Muscle of arm (tissue), 14 donors: ENCODE results near the gene SARNP. TPM values are rescaled to one million over a fixed set of nuclear protein-coding genes. Genes with fewer than 3 reads are reported as not detected.
"Not testable (repeated sequence)": the region's sequence is repeated elsewhere in the genome, so short reads cannot be mapped to it uniquely, and the experiment has no call there.

Experiments
- DNase-seq: peaks from one replicate; pipeline ENCODE4 v3.0.0-alpha.2; 2013
- long read RNA-seq, 11 donors: transcript quantifications; one replicate each; lab custom pipeline, GENCODE V29; 2026
- polyA plus RNA-seq, 12 donors: library from polyadenylated mRNA; unstranded; fragments of 120-200 nt; gene quantifications; one replicate each; pipeline ENCODE4 v1.2.1, GENCODE V29; 2013; ENCODE audit not compliant: insufficient read length in 12 of 12

The SARNP gene
- 10 to 100 TPM in 11 of 12 donors, not detected in 1; 60.8 to 94.0 (median 83.5) TPM for polyA plus RNA-seq
- long read RNA-seq, donor 1, transcript SARNP-201 (11 exons, 926 nt) = major isoform, 33 of 46 reads
- long read RNA-seq, donor 1, partial matches to known transcripts = 6 of 46 reads
- long read RNA-seq, donor 1, other reads (novel, unspliced or antisense) = 0 of 46 reads
- long read RNA-seq, donor 2, transcript SARNP-201 (11 exons, 926 nt) = major isoform, 33 of 41 reads
- long read RNA-seq, donor 2, transcript SARNP-203 (10 exons, 726 nt) = minor isoform, 5 of 41 reads
- long read RNA-seq, donor 2, partial matches to known transcripts = 0 of 41 reads
- long read RNA-seq, donor 2, other reads (novel, unspliced or antisense) = 0 of 41 reads
- long read RNA-seq, donor 3, transcript SARNP-201 (11 exons, 926 nt) = major isoform, 11 of 13 reads
- long read RNA-seq, donor 3, partial matches to known transcripts = 0 of 13 reads
- long read RNA-seq, donor 3, other reads (novel, unspliced or antisense) = 0 of 13 reads
- long read RNA-seq, donor 4, transcript SARNP-201 (11 exons, 926 nt) = major isoform, 12 of 17 reads
- long read RNA-seq, donor 4, partial matches to known transcripts = 0 of 17 reads
- long read RNA-seq, donor 4, other reads (novel, unspliced or antisense) = 0 of 17 reads
- long read RNA-seq, donor 5 = 0 reads
- long read RNA-seq, donor 6, transcript SARNP-201 (11 exons, 926 nt) = major isoform, 13 of 16 reads
- long read RNA-seq, donor 6, partial matches to known transcripts = 0 of 16 reads
- long read RNA-seq, donor 6, other reads (novel, unspliced or antisense) = 0 of 16 reads
- long read RNA-seq, donor 7, transcript SARNP-201 (11 exons, 926 nt) = major isoform, 11 of 17 reads
- long read RNA-seq, donor 7, partial matches to known transcripts = 5 of 17 reads
- long read RNA-seq, donor 7, other reads (novel, unspliced or antisense) = 0 of 17 reads
- long read RNA-seq, donor 8, transcript SARNP-201 (11 exons, 926 nt) = major isoform, 32 of 34 reads
- long read RNA-seq, donor 8, partial matches to known transcripts = 0 of 34 reads
- long read RNA-seq, donor 8, other reads (novel, unspliced or antisense) = 0 of 34 reads
- long read RNA-seq, donor 9, transcript SARNP-201 (11 exons, 926 nt) = major isoform, 14 of 19 reads
- long read RNA-seq, donor 9, transcript SARNP-202 (12 exons, 1,163 nt) = minor isoform, 5 of 19 reads
- long read RNA-seq, donor 9, partial matches to known transcripts = 0 of 19 reads
- long read RNA-seq, donor 9, other reads (novel, unspliced or antisense) = 0 of 19 reads
- long read RNA-seq, donor 10, transcript SARNP-201 (11 exons, 926 nt) = major isoform, 36 of 53 reads
- long read RNA-seq, donor 10, partial matches to known transcripts = 13 of 53 reads
- long read RNA-seq, donor 10, other reads (novel, unspliced or antisense) = 0 of 53 reads
- long read RNA-seq, donor 11, transcript SARNP-201 (11 exons, 926 nt) = major isoform, 39 of 50 reads
- long read RNA-seq, donor 11, partial matches to known transcripts = 7 of 50 reads
- long read RNA-seq, donor 11, other reads (novel, unspliced or antisense) = 0 of 50 reads

DNA sequence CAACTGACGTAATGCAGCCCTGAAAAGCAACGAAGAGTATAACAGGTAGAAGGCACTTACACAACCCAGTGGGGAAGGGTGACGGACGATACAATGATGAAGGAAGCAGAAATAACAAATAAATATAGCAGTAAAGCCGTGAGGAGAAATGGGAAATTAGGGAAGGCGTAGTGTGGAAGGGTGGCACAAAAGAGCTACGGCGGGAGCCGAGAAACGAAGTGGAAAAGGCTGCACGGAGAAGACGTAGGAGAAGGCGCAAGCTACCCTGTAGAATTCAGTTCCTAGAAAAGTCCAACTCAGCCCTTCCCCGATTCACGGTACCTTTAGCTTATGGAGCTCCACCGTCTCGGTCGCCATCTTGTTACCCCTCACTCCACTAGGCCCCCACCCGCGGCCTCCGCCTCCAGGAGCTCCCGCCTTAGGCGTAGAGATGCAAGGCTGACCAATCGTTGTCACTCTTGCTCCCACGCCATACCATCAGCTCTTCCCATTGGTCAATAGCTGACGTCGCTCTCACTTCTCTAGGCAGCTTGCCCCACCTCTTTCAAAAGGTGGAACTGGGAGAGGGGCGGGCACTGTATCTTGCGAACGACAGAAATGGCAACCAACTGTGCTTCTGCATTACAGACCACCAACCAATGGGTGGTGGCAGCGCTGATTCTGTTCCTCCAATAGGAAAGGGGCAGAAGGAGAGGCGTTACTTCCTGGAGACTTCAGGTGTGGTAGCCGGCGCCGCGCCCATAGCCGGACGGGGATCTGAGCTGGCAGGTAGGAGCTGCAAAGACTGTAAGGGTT, at the start of gene SARNP, which contains the start of gene ORMDL2:
Gene SARNP, minus strand, starts transcription at position 380 of the 795 bp plus-strand sequence. Its CDS starts 23 bp downstream, at position 357.
Gene ORMDL2, plus strand, starts transcription at position 697 of the 795 bp plus-strand sequence. CDS start 959 bp downstream, outside the sequence.
- DNase-seq = peak; percentile 99

DNA sequence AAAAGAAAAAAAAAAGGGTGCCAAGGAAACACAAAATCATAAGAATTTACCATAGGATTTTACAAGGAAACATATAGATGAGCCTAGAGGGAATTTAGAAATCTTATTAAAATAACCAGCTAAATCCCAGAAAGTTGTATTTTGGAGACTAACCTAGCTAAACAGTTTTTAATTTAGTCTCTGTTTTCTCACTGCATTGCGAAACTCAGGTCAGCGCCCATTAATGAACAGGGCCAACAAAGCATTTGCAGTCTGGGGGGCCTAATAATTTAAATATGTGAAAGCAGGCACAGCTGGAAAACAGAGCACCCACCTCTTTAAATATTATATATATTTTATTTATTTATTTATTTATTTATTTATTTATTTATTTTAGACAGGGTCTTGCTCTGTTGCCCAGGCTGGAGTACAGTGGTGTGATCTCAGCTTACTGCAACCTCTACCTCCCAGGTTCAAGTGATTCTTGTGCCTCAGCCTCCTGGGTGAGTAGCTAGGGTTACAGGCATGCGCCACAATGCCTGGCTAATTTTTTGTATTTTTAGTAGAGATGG, 49.0 kb upstream of the SARNP start:
- not testable (repeated sequence) for DNase-seq

DNA sequence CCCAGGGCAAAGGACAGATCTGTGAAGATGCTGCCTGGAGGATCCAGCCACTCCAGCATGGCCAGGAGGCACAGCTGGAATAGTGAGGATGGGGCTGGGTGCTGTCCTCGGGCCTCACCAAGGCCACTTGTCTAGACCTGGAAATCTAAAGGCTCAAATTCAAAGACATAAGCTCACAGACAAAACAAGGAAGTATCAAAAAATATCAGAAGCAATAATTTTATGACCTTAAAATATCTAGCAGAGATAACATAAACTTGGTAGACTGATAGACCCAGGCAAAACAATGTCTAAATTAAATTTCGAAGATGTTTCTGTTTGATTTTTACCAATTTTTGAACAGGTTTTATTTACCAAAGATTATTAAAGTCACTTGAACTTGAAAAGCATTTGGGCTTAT, 47.8 kb upstream of the SARNP start:
- DNase-seq = no peak

GRCh38 chr12:55862931-55863330, 45.4 kb upstream of the SARNP start:
- not testable (repeated sequence) for DNase-seq

DNA sequence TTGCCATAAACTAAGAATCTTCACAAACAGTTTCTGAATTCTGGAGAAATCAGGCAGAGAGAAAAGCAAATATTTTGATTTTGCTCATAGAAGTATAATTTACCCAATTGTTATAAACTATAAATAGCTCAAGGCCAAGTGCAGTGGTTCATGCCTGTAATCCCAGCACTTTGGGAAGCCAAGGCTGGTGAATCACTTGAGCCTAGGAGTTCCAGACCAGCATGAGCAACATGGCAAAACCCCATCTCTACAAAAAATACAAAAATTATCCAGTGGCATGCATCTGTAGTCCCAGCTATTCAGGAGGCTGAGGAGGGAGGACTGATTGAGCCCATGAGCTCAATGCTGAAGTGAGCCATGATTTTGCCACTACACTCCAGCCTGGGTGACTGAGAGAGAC, 44.8 kb upstream of the SARNP start:
- DNase-seq = no peak

GRCh38 chr12:55861871-55862270, 44.3 kb upstream of the SARNP start:
- no peak for DNase-seq

DNA sequence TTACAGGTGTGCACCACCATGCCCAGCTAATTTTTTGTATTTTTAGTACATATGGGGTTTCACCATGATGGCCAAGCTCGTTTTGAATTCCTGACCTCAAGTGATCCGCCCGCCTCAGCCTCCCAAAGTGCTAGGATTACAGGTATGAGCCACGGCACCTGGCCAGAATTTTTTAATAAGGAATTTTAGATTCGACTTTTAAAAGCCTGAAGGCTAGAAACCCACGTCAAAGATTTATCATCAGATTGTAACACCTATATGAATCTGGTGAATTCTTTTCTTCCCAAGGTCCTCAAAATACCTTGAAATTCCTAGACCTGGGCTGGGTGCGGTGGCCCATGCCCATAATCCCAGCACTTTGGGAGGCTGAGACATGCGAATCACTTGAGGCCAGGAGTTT, 43.9 kb upstream of the SARNP start:
- DNase-seq = no peak

DNA sequence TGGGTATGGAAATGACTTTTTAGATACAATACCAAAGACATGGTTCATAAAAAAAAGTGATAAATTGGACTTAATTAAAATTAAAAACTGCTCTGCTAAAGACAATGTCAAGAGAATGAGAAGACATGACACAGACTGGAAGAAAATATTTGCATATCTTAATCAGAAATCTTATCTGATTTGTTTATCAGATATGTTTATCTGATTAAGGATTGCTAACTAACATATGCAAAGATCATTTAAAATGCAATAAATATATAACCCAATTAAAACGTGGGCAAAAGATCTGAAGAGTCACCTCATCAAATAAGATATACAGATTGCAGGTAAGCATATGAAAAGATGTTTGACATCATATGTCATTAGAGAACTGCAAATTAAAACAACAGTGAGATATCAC, 35.2 kb upstream of the SARNP start:
- DNase-seq = no peak

DNA sequence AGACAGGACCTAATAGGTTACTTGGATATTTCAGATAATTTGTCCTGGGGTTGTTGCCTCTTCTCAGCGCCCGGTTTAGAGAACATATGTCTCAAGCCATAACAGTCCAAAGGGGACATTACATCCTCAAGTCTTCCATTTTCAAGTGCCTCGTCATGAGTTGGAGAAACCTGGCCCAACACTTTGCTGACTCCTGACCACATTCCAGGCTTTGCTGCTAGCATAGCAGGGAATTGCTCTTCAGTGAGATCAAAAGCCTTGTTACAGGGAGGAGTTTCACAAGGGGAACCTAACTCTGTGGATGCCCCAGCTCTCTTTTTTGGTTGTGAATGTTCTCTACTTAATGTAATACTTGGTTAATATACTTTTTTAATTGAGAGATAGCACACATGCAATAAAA, 33.4 kb upstream of the SARNP start:
- no peak for DNase-seq

- DNase-seq = no peak
Measured at GRCh38 chr12:55850401-55850800, 32.9 kb upstream of the SARNP start.

DNA sequence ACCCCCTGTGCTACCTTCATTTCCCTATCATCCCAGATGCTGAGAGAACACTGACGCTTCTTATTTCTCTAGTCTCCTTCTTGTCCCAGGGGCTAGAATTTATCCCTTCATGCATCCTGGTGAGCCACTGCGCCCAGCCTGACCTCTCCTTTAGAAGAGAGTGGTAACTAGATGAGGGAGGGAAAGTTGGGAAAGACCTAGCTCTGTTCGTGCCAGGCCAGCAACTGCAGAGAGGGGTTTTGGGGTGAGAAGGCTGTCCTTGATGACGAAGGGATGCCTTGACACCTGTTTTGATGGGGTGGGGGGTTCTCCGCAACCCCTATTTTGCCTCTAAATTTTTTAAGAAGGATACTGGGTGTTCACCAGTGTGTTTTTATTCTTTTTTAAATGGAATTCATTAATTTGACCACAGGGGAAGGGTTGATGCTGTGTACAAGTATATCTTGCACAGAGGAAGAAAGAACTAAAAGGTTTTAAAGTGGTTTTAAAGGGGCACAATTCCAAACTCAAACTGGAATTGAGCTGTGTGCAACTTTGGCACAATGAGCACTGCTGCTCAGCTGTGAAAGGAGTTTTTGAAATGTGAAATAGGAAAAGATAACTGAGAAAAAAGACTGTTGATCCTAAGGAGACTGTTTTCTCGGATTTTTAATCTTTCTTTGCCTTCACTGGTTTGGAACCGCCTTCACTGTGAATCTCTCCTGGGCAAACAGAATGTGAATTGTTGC, 32.3 kb upstream of the SARNP start:
- no peak for DNase-seq

GRCh38 chr12:55847603-55848291, 30.2 kb upstream of the SARNP start:
- DNase-seq = peak; percentile 96

GRCh38 chr12:55847033-55847432, 29.5 kb upstream of the SARNP start:
- no peak for DNase-seq

DNA sequence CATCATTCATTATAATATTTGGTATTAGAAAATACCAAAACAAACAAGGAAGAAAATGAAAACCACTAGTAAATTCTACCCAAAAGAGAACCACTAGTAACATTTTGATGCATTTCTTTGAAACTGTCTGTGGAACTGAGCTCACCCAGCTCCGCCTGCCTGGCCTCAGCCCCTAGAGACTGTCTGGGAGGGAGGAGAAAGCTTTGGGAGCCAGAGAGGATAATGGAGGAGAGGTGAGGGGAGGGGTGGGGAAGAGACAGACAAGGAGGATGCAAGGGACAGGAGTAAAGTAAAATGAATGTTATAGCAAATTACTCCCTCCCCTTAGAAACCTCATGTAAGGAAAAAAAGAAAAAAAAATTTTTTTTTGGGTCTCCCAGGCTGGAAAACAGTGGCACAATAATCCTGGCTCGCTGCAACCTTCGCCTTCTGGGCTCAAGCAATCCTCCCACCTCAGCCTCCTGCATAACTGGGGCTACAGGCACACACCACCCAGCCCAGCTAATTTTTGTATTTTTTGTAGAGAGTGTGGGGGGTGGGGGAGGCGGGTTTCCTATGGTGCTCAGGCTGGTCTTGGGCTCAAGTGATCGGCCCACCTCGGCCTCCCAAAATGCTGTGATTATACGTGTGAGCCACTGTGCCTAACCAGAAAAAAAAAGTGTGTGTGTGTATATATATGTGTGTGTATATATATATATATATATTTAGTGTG, 28.4 kb upstream of the SARNP start:
- DNase-seq = peak; percentile 47

DNA sequence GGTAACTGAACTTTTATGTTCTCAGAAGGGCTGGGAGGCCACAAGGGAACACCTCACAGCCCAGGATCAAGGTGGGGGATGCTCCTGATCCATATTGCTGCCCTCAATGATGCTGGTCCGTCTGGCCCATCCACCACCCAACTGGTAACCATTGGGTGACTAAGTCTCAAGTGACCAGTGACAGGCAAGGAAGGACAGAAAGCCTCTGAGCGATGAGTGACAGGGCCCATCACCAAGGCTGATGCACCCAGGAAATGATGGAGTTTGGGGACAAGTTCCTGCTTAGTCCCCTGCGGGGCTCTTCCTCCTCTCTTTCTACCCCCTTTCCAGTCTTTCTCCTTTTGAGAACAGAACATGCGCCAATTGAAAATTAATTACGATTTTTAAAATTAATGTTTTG, 27.8 kb upstream of the SARNP start:
- DNase-seq = no peak

- DNase-seq = no peak
Measured at GRCh38 chr12:55844961-55845360, 27.4 kb upstream of the SARNP start.

GRCh38 chr12:55843431-55843830, 25.9 kb upstream of the SARNP start:
- DNase-seq = no peak
